Activated CD4-positive, alpha-beta T cell treated with anti-CD3 and anti-CD28 coated beads, Interleukin-2, amount 50 U/mL, for 4 hours (primary cell): ENCODE measurements around the gene ROR2.

Source experiments
- DNase-seq, 2 experiments: peaks; one replicate each; pipeline ENCODE4 v3.0.0-alpha.2; 2020

Gene ROR2

DNA sequence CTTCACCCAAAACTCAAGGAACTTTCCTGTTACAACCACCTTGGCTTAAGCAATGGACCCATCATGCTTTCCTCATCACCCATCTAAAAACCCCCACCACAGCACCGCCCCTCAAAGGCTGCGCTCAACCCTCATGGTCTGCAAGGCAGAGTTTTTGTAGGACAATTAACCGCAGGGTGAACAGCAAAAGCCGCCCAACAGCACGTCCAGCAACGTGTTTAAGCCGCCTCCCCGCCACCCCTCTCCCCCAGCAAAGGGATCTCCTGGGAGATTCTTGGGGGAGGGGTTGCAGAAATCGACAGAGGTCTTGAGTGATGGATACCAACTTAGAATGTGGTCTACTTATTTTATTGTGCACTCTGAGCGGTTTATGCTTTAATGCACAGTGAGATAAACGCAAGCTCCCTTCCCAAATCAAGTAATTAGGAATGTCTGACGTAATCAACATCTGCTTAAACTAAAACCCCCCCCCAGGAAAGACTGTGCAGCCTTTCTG lies 1.9 kb downstream of the ROR2 start:
- no peak for DNase-seq

DNA sequence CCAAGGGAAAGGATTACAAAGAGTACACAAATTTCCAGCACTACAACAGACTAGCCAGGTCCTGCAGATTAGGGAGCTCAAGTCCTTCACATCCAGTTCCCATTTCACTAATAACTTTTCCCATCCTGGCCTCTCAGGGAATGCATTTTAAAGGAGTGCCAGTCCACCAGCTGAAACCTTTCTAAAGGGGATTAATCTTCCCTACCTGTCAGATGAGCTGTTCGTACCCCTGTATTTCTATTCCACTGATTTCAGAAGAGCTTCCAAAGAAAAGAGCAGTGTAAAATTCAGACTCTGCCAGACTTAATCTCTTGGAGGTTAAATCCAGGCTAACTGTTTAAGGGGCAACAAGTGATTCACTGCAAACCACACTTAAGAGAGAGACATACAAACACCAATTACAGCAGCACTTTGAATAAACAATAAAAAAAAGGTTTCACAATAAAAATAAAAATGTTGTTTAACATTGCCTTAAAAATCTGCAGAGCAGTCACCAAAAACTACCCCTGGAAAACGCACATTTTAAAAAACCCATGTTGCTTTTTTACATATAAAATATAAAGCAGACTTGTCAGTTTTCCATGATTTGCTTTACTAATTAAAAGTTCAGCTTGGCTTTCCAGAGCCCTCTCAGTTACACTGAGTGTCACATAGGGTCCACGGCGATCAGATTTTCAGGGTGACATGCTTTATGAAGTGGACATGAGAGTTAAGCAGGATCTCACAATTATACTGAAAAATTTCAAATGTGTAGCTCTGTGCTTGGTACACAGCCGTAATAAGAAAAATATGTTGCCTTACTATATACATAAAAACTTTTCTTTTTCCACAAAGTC lies 3.2 kb downstream of the ROR2 start:
- DNase-seq: no peak

DNA sequence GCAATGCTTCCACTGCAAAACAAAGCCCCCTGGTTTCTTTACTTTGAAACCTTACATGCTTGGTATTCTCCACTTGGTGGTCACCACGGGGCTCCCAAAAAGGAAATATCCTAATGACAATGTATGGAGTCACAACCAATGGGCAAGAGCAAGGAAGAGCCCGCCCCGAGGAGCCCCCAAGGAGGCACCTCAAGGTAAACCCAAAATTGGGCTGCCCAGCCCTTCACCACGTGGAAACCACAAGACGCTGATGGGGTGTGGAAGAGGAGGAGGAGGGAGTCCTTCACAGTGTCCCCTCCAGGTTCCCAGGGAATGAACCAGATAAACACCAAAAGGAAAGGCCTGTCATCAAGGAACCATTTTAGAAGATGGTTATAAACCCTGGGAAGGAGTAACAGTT lies 3.8 kb downstream of the ROR2 start:
- no peak for DNase-seq

DNA sequence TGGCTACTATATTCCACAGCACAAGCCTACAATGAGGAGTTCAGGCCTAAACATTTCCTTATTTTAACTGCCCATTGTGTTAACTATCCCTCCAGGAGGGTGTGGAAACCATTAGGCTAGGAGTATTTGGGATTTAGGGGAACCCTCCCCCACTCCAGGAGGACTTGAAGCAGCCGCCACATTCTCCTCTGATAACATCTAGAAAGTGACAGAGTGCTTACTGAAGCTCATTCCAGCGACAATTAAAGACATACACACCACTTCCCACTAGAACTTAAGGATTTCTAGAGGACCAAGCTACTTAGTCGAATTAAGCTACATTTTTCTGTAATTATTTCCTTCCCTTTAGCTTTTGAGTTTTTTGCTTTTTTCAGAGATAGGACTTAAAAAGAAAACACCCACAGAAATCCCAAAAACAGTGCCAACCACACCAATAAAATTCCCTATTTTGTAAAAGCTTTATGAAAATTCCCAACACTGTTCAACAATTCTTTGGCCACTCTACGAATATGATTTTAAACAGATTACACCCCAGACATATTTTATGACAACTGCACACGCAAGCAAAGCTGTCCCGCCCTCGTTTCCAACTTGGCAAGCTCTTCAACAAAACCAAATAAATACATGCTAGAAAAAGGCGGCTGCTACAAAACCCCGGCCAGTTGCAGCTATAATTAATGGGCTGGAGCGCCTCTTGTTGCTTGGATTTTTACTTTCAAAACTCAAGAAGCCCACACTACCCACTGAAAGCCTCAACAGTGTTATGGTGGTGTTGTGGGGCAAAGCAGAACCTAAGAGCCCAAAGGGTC lies 4.5 kb downstream of the ROR2 start:
- no peak for DNase-seq

DNA sequence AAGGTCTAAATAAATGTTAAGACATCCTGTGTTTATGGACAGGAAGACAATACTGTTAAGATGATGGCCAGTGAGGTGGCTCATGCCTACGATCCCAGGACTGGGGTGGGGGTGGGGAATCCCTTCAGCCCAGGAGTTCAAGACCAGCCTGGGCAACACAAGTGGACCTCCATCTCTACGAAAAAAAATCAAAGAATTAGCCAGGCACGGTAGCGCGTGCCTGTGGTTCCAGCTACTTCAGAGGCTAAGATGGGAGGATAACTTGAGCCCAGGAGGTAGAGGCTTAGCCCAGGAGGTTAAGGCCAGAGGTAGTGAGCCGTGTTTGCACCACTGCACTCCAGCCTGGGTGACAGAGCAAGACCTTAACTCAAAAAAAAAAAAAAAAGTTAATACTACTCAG lies 5.3 kb downstream of the ROR2 start:
- no peak for DNase-seq

DNA sequence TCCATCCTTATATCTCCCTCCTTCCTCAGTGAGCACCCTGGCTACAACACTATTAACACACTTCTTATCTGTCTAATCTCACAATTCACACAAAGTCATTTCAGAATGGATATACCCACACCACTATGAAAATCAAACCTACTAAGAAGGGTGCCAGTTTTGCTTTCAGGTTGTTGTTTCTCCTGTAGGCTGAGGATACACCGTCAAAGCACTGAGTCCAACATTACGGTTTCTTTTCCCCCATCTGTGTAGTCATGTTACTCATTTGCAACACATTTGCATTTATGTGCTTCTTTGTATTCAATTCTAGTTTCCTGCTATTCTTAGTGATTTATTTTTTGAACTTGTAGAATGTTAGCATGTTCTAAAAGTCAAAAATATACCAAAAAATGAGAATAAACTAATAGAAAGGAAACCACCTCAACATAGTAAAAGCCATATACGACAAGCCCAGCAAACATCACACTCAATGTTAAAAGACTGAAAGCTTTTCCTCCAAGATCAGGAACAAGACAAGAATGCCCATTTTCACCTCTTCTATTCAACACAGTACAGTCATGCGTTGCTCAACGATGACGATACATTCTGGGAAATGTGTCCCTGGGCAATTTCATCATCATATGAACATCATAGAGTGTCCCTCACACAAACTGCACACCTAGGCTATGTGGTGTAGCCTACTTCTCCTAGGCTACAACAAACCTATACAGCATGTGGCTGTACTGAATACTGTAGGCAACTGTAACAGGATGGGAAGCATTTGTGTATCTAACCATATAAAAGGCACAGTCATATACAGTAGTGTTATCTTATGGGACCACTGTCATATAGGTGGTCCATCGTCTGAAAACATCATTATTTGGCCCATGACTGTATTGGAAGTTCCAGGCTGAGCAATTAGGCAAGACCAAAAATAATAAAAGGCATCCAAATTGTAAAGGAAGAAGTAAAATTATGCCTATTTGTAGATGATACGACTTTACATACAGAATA lies 6.3 kb downstream of the ROR2 start:
- no peak for DNase-seq

DNA sequence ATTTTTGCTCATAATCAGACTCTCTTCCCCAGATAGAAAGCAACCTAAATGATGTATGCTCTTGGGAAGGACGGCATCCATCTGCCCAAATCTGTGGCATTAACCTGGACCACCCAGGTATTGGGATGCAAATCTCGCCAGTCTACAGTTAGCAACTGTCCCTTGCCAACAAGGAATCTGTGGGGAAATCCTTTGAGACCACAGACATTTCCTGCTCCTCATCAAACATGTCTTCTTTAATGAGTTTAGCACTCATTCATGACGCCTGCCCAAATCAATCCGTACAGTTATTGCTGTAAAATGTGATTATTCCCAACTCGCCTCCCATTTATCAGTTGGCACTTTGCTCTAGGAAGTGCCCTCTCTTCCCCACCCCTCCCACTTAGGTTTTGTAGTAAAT lies 7.8 kb downstream of the ROR2 start:
- no peak for DNase-seq

DNA sequence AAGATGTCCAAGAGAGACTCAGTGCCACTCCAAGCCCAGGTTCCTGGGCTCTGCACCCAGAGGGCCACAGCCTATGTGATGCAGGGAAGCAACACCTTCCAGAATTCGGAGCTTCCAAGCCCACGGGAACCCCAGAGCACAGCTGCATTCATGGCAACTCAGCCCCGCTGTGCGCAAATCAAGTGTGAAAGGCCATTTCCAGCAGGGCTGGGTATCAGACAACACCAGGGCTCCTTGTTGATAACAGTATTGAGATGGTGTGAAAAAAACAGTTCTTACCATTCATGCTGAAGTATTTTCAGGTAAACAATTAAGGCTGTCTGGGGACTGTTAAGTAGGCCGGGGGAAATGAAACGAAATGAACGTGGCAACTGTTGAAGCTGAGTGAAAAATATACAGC lies 10.1 kb downstream of the ROR2 start:
- DNase-seq: no peak

DNA sequence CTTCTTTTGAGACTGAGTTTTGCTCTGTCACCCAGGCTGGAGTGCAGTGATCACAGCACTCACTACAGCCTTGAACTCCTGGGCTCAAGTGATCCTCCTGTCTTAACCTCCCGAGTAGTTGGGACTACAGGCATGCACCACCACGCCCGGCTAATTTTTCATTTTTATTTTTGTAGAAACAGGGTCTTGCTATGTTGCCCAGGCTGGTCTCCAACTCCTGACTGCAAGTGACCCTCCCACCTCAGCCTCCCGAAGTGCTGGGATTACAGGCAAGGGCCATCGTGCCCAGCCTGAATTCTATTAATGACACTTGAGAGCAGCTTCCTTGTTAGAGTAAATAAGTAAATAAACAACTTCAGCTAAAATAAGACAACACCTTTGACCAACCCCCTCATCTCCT lies 12.3 kb downstream of the ROR2 start:
- DNase-seq: no peak

DNA sequence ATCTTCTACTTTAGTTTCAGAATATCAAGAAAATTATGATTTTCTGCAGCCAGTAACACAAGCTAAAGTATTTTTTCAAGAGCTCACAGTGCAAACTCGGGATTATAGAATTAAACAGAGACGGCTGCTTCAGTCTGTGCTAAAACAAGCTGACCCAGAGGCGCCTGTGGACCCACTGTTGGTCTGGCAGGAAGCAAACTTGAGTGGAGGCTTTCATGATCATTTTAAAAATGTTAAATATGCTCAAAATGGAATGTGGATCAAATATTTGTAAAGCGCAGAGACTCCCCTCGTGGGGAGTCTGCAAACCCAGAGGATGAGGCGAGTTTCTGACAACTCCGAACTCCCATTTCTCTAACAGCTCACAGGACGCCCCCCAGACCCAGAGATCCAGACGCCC lies 13.0 kb downstream of the ROR2 start:
- no peak for DNase-seq

DNA sequence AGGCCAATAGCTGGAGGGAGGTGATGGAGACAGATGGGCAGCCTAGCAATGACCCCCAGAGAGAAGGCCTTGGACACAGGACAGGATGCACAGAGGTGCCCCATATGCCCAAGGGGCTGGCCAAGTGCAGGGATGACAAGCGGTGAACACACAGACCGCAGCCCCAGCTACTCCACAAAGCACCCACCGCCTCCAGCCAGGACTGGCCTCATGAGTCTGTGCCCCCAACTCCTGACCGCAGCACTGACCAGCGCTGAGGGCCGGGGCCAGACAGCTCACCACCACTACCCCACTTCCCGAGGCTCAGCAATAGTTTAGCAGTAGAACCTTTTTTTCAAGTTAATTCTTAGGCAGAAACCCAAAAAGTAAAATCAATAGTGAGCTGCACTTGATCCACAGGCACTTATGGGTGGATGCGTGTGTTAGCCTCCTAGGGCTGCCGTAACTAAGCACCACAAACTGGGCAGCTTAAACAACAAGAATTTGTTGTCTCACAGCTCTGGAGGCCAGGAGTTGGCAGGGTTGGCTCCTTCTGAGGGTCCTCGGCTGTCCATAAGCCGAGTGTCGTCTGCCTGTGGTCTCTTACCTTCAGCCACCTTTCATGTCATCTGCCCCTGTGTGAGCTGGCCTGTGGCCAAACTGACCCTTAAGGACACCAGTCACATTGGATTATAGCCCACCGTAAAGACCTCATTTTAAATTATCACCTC lies 14.1 kb downstream of the ROR2 start:
- DNase-seq: no peak

DNA sequence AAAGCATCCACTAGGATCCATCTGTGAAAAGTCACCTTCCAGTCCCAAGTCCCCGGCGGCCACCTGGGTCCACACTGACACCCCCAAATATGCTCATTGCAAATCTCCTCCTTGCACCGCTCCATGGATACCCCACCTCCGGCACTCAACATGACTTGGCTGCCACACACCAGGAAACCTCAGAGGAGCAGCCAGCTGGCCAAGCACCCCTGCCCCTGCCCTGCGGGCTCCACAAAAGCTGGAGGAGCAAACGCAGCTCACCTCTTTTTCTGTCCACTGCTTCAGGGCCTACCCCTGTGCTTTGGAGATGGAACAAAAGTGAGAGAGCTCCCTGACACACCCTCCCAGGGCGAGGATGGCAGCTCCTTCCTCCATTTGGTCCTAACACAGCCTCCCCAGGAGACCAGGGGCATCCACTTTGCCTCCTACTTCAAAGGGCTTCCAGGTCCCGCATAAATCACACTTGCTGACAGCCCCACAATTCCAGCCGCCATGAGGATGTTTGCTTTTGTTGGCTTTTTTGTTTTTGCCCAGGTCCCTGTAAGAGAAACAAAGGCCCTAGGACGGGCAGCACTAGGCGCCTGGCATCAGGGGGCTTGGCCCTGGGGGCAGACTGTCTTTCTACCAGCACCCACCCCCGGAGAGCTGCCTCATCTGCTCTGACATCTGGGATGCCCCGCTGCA lies 14.8 kb downstream of the ROR2 start:
- no peak for DNase-seq

DNA sequence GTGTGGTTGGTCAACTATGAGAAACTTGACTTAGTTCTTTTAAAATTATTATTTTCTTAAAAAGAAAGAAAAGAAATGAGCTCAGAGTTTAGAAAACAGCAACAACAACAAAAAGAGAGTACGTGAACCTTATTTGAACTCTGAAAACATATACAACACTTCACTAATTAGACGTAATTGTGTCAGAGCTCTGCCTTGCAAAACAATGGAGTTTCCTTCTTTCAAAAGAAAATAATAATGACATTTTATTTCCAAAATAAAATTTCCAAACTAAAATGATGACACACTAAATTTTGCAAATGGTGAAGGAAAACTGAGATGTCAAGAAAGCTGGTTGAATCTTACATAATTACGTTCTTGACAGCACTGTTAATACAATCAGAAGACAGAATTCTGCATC lies 15.4 kb downstream of the ROR2 start:
- no peak for DNase-seq

DNA sequence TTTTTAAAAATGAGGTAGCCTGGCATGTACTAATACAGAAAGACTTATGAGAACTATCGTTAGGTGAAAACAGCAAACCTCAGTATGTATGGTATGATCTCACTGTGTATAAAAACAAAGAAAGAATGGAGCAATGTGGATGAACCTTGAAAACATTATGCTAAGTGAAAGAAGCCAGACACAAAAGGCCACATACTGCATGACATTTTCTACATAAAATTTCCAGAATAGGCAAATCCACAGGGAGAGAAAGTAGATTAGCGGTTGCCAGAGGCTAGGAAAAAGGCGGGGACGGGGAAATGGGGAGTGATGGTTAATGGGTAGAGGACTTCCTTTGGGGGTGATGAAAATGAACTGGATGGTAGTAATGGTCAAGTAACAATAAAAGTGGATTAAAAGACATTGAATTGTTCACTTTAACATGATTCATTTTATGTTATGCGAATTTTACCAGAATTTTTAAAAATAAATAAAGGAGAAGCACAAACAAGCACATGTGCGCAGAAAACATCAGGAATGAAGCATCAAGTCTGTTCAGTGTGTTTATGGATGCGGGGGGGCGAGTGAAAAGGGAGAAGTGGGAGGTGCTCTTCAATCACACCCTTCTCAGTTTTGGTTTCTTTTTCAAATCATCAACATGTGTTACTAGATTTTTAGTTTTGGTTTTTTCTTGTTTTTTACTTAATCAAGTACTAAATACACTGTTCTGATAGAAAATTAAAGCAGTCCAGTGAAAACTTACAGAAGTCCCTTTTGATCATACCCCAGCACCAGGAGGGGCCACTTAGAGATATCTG lies 16.3 kb downstream of the ROR2 start:
- no peak for DNase-seq

DNA sequence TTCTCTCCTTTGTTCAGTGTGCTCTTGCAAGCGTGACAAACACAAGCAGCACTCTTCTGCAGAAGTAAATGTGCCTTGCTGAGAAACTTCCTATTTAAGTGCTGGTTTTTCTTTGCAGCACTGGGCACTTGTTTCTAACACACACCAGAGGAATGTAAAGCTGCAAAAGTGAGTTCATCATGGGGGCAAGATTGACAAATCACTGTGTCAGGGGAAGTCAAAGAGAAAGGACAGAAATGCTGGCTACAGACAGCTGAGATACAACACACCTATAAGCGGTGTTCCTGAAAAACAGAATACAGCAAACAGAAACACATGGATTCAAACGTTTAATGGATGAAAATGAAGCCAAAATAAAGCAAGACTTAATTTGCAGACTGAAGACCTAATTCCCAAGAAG lies 19.6 kb downstream of the ROR2 start:
- DNase-seq: no peak

DNA sequence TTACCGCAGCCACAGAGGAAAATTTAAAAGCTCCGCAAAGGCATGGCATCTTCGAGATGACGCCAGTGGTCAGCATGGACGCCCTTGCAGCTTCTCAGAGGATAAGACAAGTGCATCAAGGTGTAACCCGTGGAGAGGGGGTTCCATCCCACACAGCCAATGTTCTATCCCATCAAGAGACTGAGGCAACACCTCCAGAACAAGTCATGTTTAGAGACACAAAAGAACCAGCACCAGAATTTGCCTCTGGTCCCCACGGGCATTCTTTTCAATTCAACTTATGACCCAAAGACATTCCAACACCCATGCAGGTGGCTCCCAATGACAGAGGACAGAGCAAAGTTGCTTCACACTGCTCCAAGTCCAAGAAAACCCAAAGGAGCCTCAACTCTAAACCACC lies 20.7 kb downstream of the ROR2 start:
- no peak for DNase-seq

DNA sequence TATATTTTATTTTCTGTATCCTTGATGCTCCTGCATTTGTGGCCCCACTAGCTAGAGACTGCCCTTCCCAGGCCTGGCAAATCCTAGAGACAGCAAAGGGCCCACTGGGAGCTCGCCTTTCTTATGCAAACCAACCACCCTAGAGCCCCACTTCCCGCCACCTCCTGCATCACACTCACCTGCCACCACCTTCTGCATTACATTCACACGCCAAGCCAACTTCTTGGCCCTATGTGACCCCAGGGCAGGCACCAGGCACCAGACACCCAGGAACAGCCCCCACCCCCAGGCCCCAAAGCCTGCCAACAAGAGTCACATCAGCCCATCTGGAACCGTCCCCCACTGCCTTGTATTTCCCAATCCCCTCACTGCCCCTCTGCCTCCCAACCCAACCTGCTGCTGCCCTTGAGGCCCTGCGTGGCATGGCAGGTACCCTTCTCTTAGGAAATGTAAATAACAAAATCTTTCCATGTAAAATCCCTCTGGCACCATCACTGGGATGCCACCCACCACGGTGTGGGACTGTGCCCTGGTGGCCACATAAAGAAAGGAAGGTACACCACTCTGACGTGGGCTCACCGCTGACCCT lies 22.0 kb downstream of the ROR2 start:
- DNase-seq: no peak

DNA sequence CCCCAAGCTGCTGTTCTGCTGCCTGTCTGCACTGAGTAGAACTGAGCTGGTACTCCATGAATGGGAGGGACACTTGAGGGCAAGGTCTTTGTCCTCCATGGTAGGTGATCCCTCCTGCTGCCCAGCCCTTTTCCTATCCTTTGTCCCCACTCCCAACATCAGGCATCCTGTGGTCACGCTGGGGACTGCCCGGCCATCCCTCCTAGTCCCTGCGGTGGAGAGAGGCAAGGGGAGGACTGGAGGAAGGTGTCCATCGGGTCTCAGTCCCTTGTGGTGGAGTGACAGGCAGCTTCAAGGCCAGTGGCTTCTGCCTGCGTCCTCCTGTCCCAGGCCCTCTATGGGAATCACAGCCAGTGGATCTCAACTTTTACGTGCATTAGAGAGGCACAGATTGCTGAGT lies 25.9 kb downstream of the ROR2 start:
- DNase-seq: no peak

DNA sequence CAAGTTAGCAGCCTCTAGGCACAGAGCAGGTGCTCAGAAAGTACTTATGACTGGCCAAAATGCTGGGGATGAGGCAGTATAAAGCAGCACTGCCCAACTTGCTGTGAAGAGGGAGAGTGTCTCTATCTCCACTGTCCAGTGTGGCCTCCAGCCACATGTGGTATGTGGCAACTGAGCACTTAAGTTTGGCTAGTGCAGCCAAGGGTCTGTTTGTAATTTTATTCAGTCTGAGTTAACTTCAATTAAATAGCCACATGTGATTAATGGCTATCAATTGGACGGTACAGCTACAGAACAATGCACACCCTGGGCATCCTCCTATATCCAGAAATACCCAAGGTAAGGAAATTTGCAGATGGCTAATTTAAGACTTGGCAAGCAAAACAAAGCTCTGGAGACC lies 26.9 kb downstream of the ROR2 start:
- no peak for DNase-seq

DNA sequence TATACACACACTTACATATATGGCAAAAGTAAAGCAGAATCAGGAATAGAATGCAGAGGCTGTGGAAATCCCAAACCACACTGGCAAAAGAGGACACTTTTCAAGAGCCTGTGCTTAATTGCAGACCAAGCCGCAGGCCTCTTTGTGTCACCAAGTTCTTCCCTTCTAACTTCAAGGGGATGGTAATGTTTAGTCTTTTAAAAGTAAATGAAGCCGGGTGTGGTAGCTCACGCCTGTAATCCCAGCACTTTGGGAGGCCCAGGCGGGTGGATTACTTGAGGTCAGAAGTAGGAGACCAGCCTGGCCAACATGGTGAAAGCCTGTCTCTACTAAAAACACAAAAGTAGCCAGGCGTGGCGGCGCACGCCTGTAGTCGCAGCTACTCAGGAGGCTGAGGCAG lies 28.7 kb downstream of the ROR2 start:
- DNase-seq: no peak
